SH-SY5Y (cell line): ENCODE data around the gene SOX2.

Experiments
- GATA2 ChIP-seq: IDR thresholded peaks from 2 replicates; pipeline ENCODE4 v1.6.1; 2011; ENCODE audit warnings: mild to moderate bottlenecking, low read depth, low read length
- GATA3 ChIP-seq: IDR thresholded peaks from 2 replicates; pipeline ENCODE4 v1.6.1; 2011; ENCODE audit warnings: low read depth, mild to moderate bottlenecking, low read length, moderate library complexity

- TF ChIP-seq GATA2 = no peak
- no peak for TF ChIP-seq GATA3
Observed at GRCh38 chr3:181723625-181724191, 12.0 kb downstream of the SOX2 start.
